ENCODE measurements around the gene HMGA1. TPM values are rescaled to one million over a fixed set of nuclear protein-coding genes. Genes with fewer than 3 reads are reported as not detected.

Gene HMGA1
- total and polyA plus RNA-seq, 2 experiments from 2014 or later: 1,411 to 2,052 TPM

- ATAC-seq (peak; percentile 65), DNase-seq (ENCODE audit: low spot score) (peak; percentile 43)
- no peaks in the 10 kb centered on the region for H3K79me2 ChIP-seq (replicated peaks; ENCODE audit: insufficient read depth)
- H3K4me1 Mint-ChIP-seq: peaks cover 31% of the 10 kb centered on the region
- H3K4me2 ChIP-seq: no peak overlapping the region
- no peaks in the 10 kb centered on the region for H3K27me3 ChIP-seq (ENCODE audit: insufficient read depth)
- peak overlapping the region; percentile 84; the same call in 1 of the 2 replicates for H2AFZ ChIP-seq
- H3K36me3 Mint-ChIP-seq (ENCODE audit: low read depth): peaks cover 12% of the 10 kb centered on the region
- peaks cover 7% of the 10 kb centered on the region for H3F3A ChIP-seq (replicated peaks; ENCODE audit: low read depth)
- no peaks in the 10 kb centered on the region for H3K36me3 ChIP-seq (ENCODE audit: insufficient read depth)
- no peaks in the 10 kb centered on the region for H4K20me1 ChIP-seq (replicated peaks; ENCODE audit: insufficient read depth)
- H3K4me3 Mint-ChIP-seq: no peak overlapping the region
- peaks cover 8% of the 10 kb centered on the region for H3K27me3 Mint-ChIP-seq (ENCODE audit: insufficient read depth, low read depth, poor library complexity)
- no peaks in the 10 kb centered on the region for H3K9me2 ChIP-seq (ENCODE audit: insufficient read depth)
- peaks cover 3% of the 10 kb centered on the region; the same call in 1 of the 2 replicates for H3K4me1 ChIP-seq (ENCODE audit: insufficient read depth)
- H3K27ac ChIP-seq (ENCODE audit: low read depth): no peak overlapping the region
- peaks cover 19% of the 10 kb centered on the region for H3K9me3 Mint-ChIP-seq
- no peak overlapping the region for H3K4me3 ChIP-seq
- H3K27ac Mint-ChIP-seq: no peak overlapping the region
- TF ChIP-seq EZH2 (IDR thresholded peaks at IDR 0.05; ENCODE audit: low read depth, unreplicated experiment): no peak
- 0 out of 2 replicates have a peak, but pooled peaks have one; percentile 36 for TF ChIP-seq POLR2AphosphoS5 (IDR thresholded peaks at IDR 0.05; ENCODE audit: low read depth)
Measured at GRCh38 chr6:34202329-34203201, 34.1 kb upstream of the HMGA1 start.

DNA sequence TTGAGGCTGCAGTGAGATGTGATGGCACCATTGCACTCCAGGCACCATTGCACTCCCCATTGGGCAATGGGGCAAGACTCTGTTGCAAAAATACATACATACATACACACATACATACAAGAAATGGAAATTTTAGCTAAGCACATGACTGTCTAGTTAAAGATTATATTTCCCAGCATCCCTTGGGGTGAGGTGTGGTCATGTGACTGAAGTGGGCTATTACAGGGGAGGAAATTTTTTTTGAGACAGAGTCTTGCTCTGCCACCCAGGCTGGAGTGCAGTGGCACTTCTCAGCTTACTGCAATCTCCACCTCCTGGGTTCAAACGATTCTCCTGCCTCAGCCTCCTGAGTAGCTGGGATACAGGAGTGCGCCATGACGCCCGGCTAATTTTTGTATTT, 32.0 kb upstream of the HMGA1 start:
- no peak for TF ChIP-seq ZNF114 (CRISPR knock-in tag; IDR thresholded peaks at IDR 0.05)
- no peak for TF ChIP-seq EZH2 (IDR thresholded peaks at IDR 0.05; ENCODE audit: low read depth, unreplicated experiment)
- TF ChIP-seq EZH2phosphoT487 (IDR thresholded peaks at IDR 0.05; ENCODE audit: unreplicated experiment): no peak
- TF ChIP-seq STAT1 (IDR thresholded peaks at IDR 0.05; ENCODE audit: unreplicated experiment): no peak
- TF ChIP-seq, protein P1, sequence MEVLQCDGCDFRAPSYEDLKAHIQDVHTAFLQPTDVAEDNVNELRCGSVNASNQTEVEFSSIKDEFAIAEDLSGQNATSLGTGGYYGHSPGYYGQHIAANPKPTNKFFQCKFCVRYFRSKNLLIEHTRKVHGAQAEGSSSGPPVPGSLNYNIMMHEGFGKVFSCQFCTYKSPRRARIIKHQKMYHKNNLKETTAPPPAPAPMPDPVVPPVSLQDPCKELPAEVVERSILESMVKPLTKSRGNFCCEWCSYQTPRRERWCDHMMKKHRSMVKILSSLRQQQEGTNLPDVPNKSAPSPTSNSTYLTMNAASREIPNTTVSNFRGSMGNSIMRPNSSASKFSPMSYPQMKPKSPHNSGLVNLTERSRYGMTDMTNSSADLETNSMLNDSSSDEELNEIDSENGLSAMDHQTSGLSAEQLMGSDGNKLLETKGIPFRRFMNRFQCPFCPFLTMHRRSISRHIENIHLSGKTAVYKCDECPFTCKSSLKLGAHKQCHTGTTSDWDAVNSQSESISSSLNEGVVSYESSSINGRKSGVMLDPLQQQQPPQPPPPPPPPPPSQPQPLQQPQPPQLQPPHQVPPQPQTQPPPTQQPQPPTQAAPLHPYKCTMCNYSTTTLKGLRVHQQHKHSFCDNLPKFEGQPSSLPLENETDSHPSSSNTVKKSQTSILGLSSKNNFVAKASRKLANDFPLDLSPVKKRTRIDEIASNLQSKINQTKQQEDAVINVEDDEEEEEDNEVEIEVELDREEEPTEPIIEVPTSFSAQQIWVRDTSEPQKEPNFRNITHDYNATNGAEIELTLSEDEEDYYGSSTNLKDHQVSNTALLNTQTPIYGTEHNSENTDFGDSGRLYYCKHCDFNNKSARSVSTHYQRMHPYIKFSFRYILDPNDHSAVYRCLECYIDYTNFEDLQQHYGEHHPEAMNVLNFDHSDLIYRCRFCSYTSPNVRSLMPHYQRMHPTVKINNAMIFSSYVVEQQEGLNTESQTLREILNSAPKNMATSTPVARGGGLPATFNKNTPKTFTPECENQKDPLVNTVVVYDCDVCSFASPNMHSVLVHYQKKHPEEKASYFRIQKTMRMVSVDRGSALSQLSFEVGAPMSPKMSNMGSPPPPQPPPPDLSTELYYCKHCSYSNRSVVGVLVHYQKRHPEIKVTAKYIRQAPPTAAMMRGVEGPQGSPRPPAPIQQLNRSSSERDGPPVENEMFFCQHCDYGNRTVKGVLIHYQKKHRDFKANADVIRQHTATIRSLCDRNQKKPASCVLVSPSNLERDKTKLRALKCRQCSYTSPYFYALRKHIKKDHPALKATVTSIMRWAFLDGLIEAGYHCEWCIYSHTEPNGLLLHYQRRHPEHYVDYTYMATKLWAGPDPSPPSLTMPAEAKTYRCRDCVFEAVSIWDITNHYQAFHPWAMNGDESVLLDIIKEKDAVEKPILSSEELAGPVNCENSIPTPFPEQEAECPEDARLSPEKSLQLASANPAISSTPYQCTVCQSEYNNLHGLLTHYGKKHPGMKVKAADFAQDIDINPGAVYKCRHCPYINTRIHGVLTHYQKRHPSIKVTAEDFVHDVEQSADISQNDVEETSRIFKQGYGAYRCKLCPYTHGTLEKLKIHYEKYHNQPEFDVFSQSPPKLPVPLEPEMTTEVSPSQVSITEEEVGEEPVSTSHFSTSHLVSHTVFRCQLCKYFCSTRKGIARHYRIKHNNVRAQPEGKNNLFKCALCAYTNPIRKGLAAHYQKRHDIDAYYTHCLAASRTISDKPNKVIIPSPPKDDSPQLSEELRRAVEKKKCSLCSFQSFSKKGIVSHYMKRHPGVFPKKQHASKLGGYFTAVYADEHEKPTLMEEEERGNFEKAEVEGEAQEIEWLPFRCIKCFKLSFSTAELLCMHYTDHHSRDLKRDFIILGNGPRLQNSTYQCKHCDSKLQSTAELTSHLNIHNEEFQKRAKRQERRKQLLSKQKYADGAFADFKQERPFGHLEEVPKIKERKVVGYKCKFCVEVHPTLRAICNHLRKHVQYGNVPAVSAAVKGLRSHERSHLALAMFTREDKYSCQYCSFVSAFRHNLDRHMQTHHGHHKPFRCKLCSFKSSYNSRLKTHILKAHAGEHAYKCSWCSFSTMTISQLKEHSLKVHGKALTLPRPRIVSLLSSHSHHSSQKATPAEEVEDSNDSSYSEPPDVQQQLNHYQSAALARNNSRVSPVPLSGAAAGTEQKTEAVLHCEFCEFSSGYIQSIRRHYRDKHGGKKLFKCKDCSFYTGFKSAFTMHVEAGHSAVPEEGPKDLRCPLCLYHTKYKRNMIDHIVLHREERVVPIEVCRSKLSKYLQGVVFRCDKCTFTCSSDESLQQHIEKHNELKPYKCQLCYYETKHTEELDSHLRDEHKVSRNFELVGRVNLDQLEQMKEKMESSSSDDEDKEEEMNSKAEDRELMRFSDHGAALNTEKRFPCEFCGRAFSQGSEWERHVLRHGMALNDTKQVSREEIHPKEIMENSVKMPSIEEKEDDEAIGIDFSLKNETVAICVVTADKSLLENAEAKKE (CRISPR knock-in tag; IDR thresholded peaks at IDR 0.05): no peak
- no peak for TF ChIP-seq ZNF331 (CRISPR knock-in tag; IDR thresholded peaks at IDR 0.05; ENCODE audit: low read depth)
- Histone ChIP-seq H3K27ac (ENCODE audit: low read depth) (no peak overlapping the region), H3K27me3 (ENCODE audit: insufficient read depth) (no peaks in the 10 kb centered on the region), H3K9me2 (ENCODE audit: insufficient read depth) (no peaks in the 10 kb centered on the region), H4K20me1 (replicated peaks; ENCODE audit: insufficient read depth) (no peaks in the 10 kb centered on the region), H2AFZ (no peak overlapping the region), H3K4me3 (no peak overlapping the region), H3K4me2 (no peak overlapping the region), H3K36me3 (ENCODE audit: insufficient read depth) (no peaks in the 10 kb centered on the region), H3K4me1 (ENCODE audit: insufficient read depth) (peaks cover 3% of the 10 kb centered on the region; the same call in 1 of the 2 replicates), H3K79me2 (replicated peaks; ENCODE audit: insufficient read depth) (no peaks in the 10 kb centered on the region), H3F3A (replicated peaks; ENCODE audit: low read depth) (peaks cover 4% of the 10 kb centered on the region)
- ATAC-seq: no peak
- no peak overlapping the region for H3K4me3 Mint-ChIP-seq
- H3K27ac Mint-ChIP-seq: no peak overlapping the region
- DNase-seq (ENCODE audit: low spot score): no peak
- H3K27me3 Mint-ChIP-seq (ENCODE audit: insufficient read depth, low read depth, poor library complexity): peaks cover 10% of the 10 kb centered on the region
- H3K36me3 Mint-ChIP-seq (ENCODE audit: low read depth): peaks cover 12% of the 10 kb centered on the region
- peaks cover 19% of the 10 kb centered on the region for H3K9me3 Mint-ChIP-seq
- peaks cover 26% of the 10 kb centered on the region for H3K4me1 Mint-ChIP-seq
